Mammary epithelial cell (primary cell): ENCODE results near the gene LMAN2.

Source experiments
- CTCF ChIP-seq, 2 donors: IDR thresholded peaks in 1 of 2; conservative IDR thresholded peaks in 1 of 2; 2 replicates each; pipeline ENCODE4 v1.5.1; 2011 to 2012; ENCODE audit warnings: inconsistent platforms in 2 of 2, low read length in 2 of 2, mild to moderate bottlenecking in 2 of 2, control low read depth in 1 of 2, low read depth in 1 of 2; ENCODE audit not compliant: insufficient read depth in 1 of 2; ENCODE audit errors: extremely low read depth in 1 of 2
- EZH2 ChIP-seq: IDR thresholded peaks from 2 replicates; pipeline ENCODE4 v1.6.1; 2012; ENCODE audit warnings: low read length, inconsistent platforms, borderline replicate concordance

- no peak for TF ChIP-seq CTCF (conservative IDR thresholded peaks at IDR 0.05 in 1 of 2, IDR thresholded peaks at IDR 0.05 in 1 of 2; ENCODE audit: extremely low read depth in 1 of 2, insufficient read depth in 1 of 2, low read depth in 1 of 2, low read length in 2 of 2)
- no peak for TF ChIP-seq EZH2
Measured at GRCh38 chr5:177293819-177294581, 57.5 kb downstream of the LMAN2 start.
